Neural progenitor cell (in vitro differentiated cells): ENCODE data around the gene LSM14B.

ENCODE experiments used
- EZH2 ChIP-seq: fragments of 200-600 bp; sonication (generic); IDR thresholded peaks from 2 replicates; pipeline ENCODE4 v1.6.1; 2017; ENCODE audit warnings: antibody characterized with exemption, mild to moderate bottlenecking, moderate library complexity
- EZH2phosphoT487 ChIP-seq: fragments of 200-600 bp; sonication (generic); IDR thresholded peaks from 2 replicates; pipeline ENCODE4 v1.6.1; 2017; ENCODE audit warnings: antibody characterized with exemption
- TF ChIP-seq, protein P1 (sequence below): fragments of 200-600 bp; sonication (generic); IDR thresholded peaks from 2 replicates; pipeline ENCODE4 v1.5.1; 2017; ENCODE audit warnings: antibody characterized with exemption, mild to moderate bottlenecking

DNA sequence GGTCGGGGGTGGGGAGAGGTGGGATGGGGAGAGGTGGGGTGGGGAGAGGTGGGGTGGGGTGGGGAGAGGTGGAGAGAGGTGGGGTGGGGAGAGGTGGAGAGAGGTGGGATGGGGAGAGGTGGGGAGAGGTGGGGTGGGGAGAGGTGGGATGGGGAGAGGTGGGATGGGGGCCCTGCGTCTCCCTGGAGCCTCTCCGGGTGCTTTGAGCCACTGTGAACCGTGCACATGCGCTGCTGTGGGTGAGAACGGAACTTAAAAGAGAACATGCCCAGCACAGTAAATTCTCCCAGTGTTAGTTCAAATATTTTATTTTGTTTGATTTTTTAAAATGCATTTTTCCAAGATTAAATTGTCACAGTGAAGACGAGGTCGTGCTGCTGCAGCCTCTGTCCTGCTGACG lies 38.0 kb downstream of the LSM14B start:
- TF ChIP-seq EZH2 (no peak), EZH2phosphoT487 (no peak)
- TF ChIP-seq, protein P1, sequence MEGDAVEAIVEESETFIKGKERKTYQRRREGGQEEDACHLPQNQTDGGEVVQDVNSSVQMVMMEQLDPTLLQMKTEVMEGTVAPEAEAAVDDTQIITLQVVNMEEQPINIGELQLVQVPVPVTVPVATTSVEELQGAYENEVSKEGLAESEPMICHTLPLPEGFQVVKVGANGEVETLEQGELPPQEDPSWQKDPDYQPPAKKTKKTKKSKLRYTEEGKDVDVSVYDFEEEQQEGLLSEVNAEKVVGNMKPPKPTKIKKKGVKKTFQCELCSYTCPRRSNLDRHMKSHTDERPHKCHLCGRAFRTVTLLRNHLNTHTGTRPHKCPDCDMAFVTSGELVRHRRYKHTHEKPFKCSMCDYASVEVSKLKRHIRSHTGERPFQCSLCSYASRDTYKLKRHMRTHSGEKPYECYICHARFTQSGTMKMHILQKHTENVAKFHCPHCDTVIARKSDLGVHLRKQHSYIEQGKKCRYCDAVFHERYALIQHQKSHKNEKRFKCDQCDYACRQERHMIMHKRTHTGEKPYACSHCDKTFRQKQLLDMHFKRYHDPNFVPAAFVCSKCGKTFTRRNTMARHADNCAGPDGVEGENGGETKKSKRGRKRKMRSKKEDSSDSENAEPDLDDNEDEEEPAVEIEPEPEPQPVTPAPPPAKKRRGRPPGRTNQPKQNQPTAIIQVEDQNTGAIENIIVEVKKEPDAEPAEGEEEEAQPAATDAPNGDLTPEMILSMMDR = no peak
